HepG2 (cell line): ENCODE measurements around the gene MYH9. TPM values are rescaled to one million over a fixed set of nuclear protein-coding genes. Genes with fewer than 3 reads are reported as not detected.

ENCODE experiments used
- ATAC-seq: fragments of 200-7000 bp; cut with Tn5 transposase; 3 replicates; pipeline ENCODE4 v1.9.1; 2020; ENCODE audit warnings: mild to moderate bottlenecking, moderate library complexity
- BruUV-seq: library from RNA; stranded (reverse); fragments of 400-500 nt; replicated peaks from 2 replicates; lab custom pipeline; 2021; lab: Mats Ljungman, UMichigan
- CTCF ChIA-PET: fragments of 300-600 bp; formaldehyde crosslinking; extraction: SDS; loops from one replicate; lab custom pipeline; 2021; ENCODE audit warnings: low total read pairs, inconsistent platforms, low intra/inter-chr PET ratio; lab: Yijun Ruan, JAX
- POLR2A ChIA-PET: fragments of 350-600 bp; sonication (Branson Sonifier 250); formaldehyde crosslinking; loops from one replicate; lab custom pipeline; 2020; ENCODE audit warnings: antibody characterized with exemption, inconsistent platforms; lab: Yijun Ruan, JAX
- DNase-seq: peaks from one replicate; pipeline ENCODE4 v3.0.0-alpha.2; 2015; ENCODE audit warnings: low spot score
- FAIRE-seq: peaks from 3 replicates; lab custom pipeline; 2011; peaks lifted over from hg19 to GRCh38; lab: Jason Lieb, UNC
- H2AFZ ChIP-seq: one replicate; pipeline ENCODE4 v1.6.1; 2011; ENCODE audit warnings: low read length, inconsistent platforms
- H3K27ac ChIP-seq: fragments of 300-600 bp; 3 replicates; pipeline ENCODE4 v1.8.0; 2011; ENCODE audit warnings: mixed run types, mild to moderate bottlenecking, mixed read lengths, low read length, inconsistent platforms; ENCODE audit not compliant: insufficient read depth; ENCODE audit errors: extremely low read length
- H3K27me3 ChIP-seq, 2 experiments: fragments of 200-600 bp in 1 of 2; 2 replicates in 1 of 2; 3 replicates in 1 of 2; pipeline versions ENCODE4 v1.6.0 to v1.8.0; 2011; ENCODE audit warnings: low read length in 2 of 2, mild to moderate bottlenecking in 2 of 2, moderate library complexity in 2 of 2, inconsistent platforms in 1 of 2; ENCODE audit not compliant: insufficient read depth in 2 of 2, control insufficient read depth in 1 of 2
- H3K36me3 ChIP-seq, 2 experiments: fragments of 200-600 bp in 1 of 2; replicated peaks in 1 of 2; 2 replicates in 1 of 2; 3 replicates in 1 of 2; pipeline versions ENCODE4 v1.5.1 to v1.8.0; 2011; ENCODE audit warnings: low read length in 2 of 2, inconsistent platforms in 1 of 2; ENCODE audit not compliant: insufficient read depth in 2 of 2, control insufficient read depth in 1 of 2
- H3K4me1 ChIP-seq: 2 replicates; pipeline ENCODE4 v1.5.1; 2012; ENCODE audit warnings: low read length, inconsistent platforms; ENCODE audit not compliant: insufficient read depth
- H3K4me2 ChIP-seq: 2 replicates; pipeline ENCODE4 v1.6.0; 2011; ENCODE audit warnings: low read depth, low read length, inconsistent platforms
- H3K4me3 ChIP-seq, 3 experiments: fragments of 200-600 bp in 1 of 3; sonication (generic), shearing (Covaris generic) in 1 of 3; replicated peaks in 1 of 3; 2 replicates each; pipeline ENCODE4 v1.5.1; 2011 to 2016; ENCODE audit warnings: low read length in 3 of 3, inconsistent platforms in 2 of 3, low read depth in 2 of 3, mild to moderate bottlenecking in 2 of 3, control low read depth in 1 of 3, mixed read lengths in 1 of 3; ENCODE audit not compliant: insufficient read depth in 1 of 3
- H3K79me2 ChIP-seq: one replicate; pipeline ENCODE4 v1.6.1; 2011; ENCODE audit warnings: low read length, inconsistent platforms; ENCODE audit not compliant: insufficient read depth
- H3K9ac ChIP-seq: 2 replicates; pipeline ENCODE4 v1.6.0; 2011; ENCODE audit warnings: mild to moderate bottlenecking, low read depth, low read length, inconsistent platforms; ENCODE audit not compliant: insufficient read depth
- H3K9me3 ChIP-seq: 2 replicates; pipeline ENCODE4 v1.5.1; 2012; ENCODE audit warnings: mild to moderate bottlenecking, low read length
- H4K20me1 ChIP-seq: 2 replicates; pipeline ENCODE4 v1.6.0; 2011; ENCODE audit warnings: inconsistent platforms, mild to moderate bottlenecking, low read length, moderate library complexity; ENCODE audit not compliant: insufficient read depth
- RBM22 ChIP-seq: fragments of 200-400 bp; formaldehyde crosslinking; optimal IDR thresholded peaks from 2 replicates; pipeline ENCODE3; 2017; ENCODE audit warnings: mild to moderate bottlenecking, low read length, moderate library complexity
- ZNF362 ChIP-seq: sonication (generic); formaldehyde crosslinking; IDR thresholded peaks from 2 replicates; pipeline ENCODE4 v1.4.0; 2020; ENCODE audit warnings: missing genetic modification reagents, mild to moderate bottlenecking, borderline replicate concordance
- ZNF687 ChIP-seq: sonication (generic); formaldehyde crosslinking; IDR thresholded peaks from 2 replicates; pipeline ENCODE4 v1.5.1; 2020; ENCODE audit warnings: mild to moderate bottlenecking, missing genetic modification reagents, moderate library complexity
- WGBS: methylation state at CpG from one replicate; pipeline ENCODE4 v1.1.6; 2017; ENCODE audit warnings: low lambda C conversion rate; 5-methylcytosine and 5-hydroxymethylcytosine counted together
- in situ Hi-C: cut with HindIII; loops from 2 replicates; pipeline ENCODE4 v1.10.0; 2017; ENCODE audit warnings: low pct_unique_long_range_greater_than_20kb; ENCODE audit not compliant: extremely low pct_ligation_motif_present
- intact Hi-C: fragments of 100-400 bp; cut with micrococcal nuclease; formaldehyde crosslinking; loops from one replicate; pipeline ENCODE4 v1.10.0; 2022; ENCODE audit not compliant: unreplicated experiment
- polyA plus RNA-seq, 8 experiments: library from polyadenylated mRNA; depleted of rRNA in 3 of 8; stranded (reverse) in 7 of 8; unstranded in 1 of 8; fragments of >200 nt; fragmentation: Illumina TruSeq in 4 of 8; extraction: Trizol in 4 of 8; gene quantifications; 2 replicates each; pipeline versions ENCODE4 v1.2.1 to v1.2.3, GENCODE V29; 2011 to 2016; ENCODE audit warnings: low read depth in 4 of 8, missing spikeins in 1 of 8, mixed read lengths in 1 of 8; ENCODE audit not compliant: insufficient read depth in 1 of 8
- total RNA-seq, 5 experiments: library from RNA; depleted of rRNA; stranded (reverse); fragments of >200 nt; fragmentation: Illumina TruSeq; extraction: Trizol; gene quantifications; 2 replicates each; pipeline ENCODE4 v1.2.3, GENCODE V29; 2016; ENCODE audit warnings: low read depth in 1 of 5

Gene MYH9
- total and polyA plus RNA-seq, 2 of the 13 experiments (the other 11 are each of a cell fraction or from before 2014, with no cell fraction given) = 50.7 to 98.5 TPM

- TF ChIP-seq ZNF687 (CRISPR knock-in tag) = peak; percentile 29; the same call in 1 of the 2 replicates
Observed at GRCh38 chr22:36336246-36337182, 51.3 kb downstream of the MYH9 start (continued).

DNA sequence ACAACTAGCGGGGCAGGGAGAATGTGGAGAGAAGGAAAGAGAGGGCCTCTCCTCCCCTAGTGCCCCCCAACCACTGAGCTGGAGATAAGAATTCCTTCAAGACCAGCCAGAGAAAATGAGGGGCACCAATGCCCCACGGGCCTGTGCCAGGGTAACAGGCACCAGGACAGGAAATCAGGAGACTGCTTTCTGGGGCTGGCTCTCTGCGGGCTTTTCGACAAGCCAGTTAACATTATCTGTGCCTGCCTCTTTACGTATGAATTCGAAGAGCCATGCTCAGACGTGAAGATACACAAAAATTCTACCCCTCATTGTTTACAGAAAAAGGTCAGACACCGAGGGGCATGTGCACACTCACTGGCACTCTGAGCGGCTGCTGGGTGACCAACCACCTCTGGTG lies 52.1 kb downstream of the MYH9 start:
- TF ChIP-seq RBM22 (peak; percentile 57), ZNF362 (CRISPR knock-in tag) (no peak)
- POLR2A ChIA-PET = interaction anchor here (4.7 kb wide), 1 partner anchor 16 kb away, joined by 36 read pairs; no protein-coding TSS in a partner anchor
- 97% methylated on average over 9 of the region's 9 CpGs for WGBS
- no peak overlapping the region for H3K4me2 ChIP-seq
- peaks cover 54 to 93% of the 10 kb centered on the region in 2 experiments for H3K36me3 ChIP-seq
- no peak overlapping the region for H3K9ac ChIP-seq
- CTCF ChIA-PET = no interaction called here
- H3K9me3 ChIP-seq = no peaks in the 10 kb centered on the region
- no peak overlapping the region for H2AFZ ChIP-seq
- H3K4me1 ChIP-seq = peaks cover 36% of the 10 kb centered on the region
- no peak for ATAC-seq
- H3K4me3 ChIP-seq = no peak overlapping the region
- H3K27me3 ChIP-seq = no peaks in the 10 kb centered on the region
- DNase-seq = no peak
- peaks cover 4% of the 10 kb centered on the region; the same call in 1 of the 2 replicates for H4K20me1 ChIP-seq
- intact Hi-C loops (no loop called here), in situ Hi-C loops (no loop called here)
- no peak for FAIRE-seq
- no TSS peak for BruUV-seq
- H3K27ac ChIP-seq = no peak overlapping the region
- H3K79me2 ChIP-seq = peaks cover 63% of the 10 kb centered on the region
